ENCODE results near the gene CHMP6.

CHMP6 gene

GRCh38 chr17:80986046-80986445 lies 5.6 kb upstream of the CHMP6 start:
- no peak for TF ChIP-seq CTCF (IDR thresholded peaks at IDR 0.05)
- peaks cover 16 to 32% of the 10 kb centered on the region in 2 experiments for H3K4me1 ChIP-seq (ENCODE audit: control insufficient read depth in 1 of 2, insufficient read depth in 1 of 2, low read depth in 1 of 2, low read length in 1 of 2)
- no peak overlapping the region for H3K27ac ChIP-seq
- H3K9me3 ChIP-seq: no peaks in the 10 kb centered on the region
- peaks cover 26% of the 10 kb centered on the region for H3K27me3 ChIP-seq
- H3K36me3 ChIP-seq: no peaks in the 10 kb centered on the region
- H3K4me3 ChIP-seq (ENCODE audit: low read depth in 1 of 2, low read length in 1 of 2): no peak overlapping the region

- H3K9me3 ChIP-seq: no peaks in the 10 kb centered on the region
- H3K4me3 ChIP-seq (ENCODE audit: low read depth in 1 of 2, low read length in 1 of 2): peak overlapping the region; percentile 20 to 28
- H3K27me3 ChIP-seq: peaks cover 17% of the 10 kb centered on the region
- peaks cover 19 to 27% of the 10 kb centered on the region in 2 experiments for H3K4me1 ChIP-seq (ENCODE audit: control insufficient read depth in 1 of 2, insufficient read depth in 1 of 2, low read depth in 1 of 2, low read length in 1 of 2)
- H3K36me3 ChIP-seq: no peaks in the 10 kb centered on the region
- H3K27ac ChIP-seq: peak overlapping the region; percentile 54
- peak; percentile 22 for TF ChIP-seq CTCF (IDR thresholded peaks at IDR 0.05)
Observed at GRCh38 chr17:80986816-80987475, 4.7 kb upstream of the CHMP6 start.

- Histone ChIP-seq H3K36me3 (no peaks in the 10 kb centered on the region), H3K9me3 (no peaks in the 10 kb centered on the region), H3K4me3 (ENCODE audit: low read depth in 1 of 2, low read length in 1 of 2) (no peak overlapping the region), H3K4me1 (ENCODE audit: control insufficient read depth in 1 of 2, insufficient read depth in 1 of 2, low read depth in 1 of 2, low read length in 1 of 2) (peaks cover 27 to 36% of the 10 kb centered on the region in 2 experiments), H3K27ac (no peak overlapping the region), H3K27me3 (peaks cover 17% of the 10 kb centered on the region)
- TF ChIP-seq CTCF (IDR thresholded peaks at IDR 0.05): no peak
Observed at GRCh38 chr17:80987941-80988461, 3.6 kb upstream of the CHMP6 start.

GRCh38 chr17:80989586-80989913 lies 2.1 kb upstream of the CHMP6 start:
- H3K36me3 ChIP-seq: no peaks in the 10 kb centered on the region
- no peaks in the 10 kb centered on the region for H3K9me3 ChIP-seq
- H3K27ac ChIP-seq: no peak overlapping the region
- H3K4me1 ChIP-seq (ENCODE audit: control insufficient read depth in 1 of 2, insufficient read depth in 1 of 2, low read depth in 1 of 2, low read length in 1 of 2): peaks cover 33 to 44% of the 10 kb centered on the region in 2 experiments
- no peak for TF ChIP-seq CTCF (IDR thresholded peaks at IDR 0.05)
- peaks cover 17% of the 10 kb centered on the region for H3K27me3 ChIP-seq
- H3K4me3 ChIP-seq (ENCODE audit: low read depth in 1 of 2, low read length in 1 of 2): peak overlapping the region in 1 of 2 experiments; percentile 40

GRCh38 chr17:80990921-80991644 lies 558 bp upstream of the CHMP6 start:
- Histone ChIP-seq H3K4me3 (ENCODE audit: low read depth in 1 of 2, low read length in 1 of 2) (peak overlapping the region; percentile 73 to 82), H3K9me3 (no peaks in the 10 kb centered on the region), H3K36me3 (peaks cover 13% of the 10 kb centered on the region), H3K27me3 (peaks cover 17% of the 10 kb centered on the region), H3K4me1 (ENCODE audit: control insufficient read depth in 1 of 2, insufficient read depth in 1 of 2, low read depth in 1 of 2, low read length in 1 of 2) (peaks cover 32 to 44% of the 10 kb centered on the region in 2 experiments), H3K27ac (peak overlapping the region; percentile 50)
- TF ChIP-seq CTCF (IDR thresholded peaks at IDR 0.05): no peak

Data from neutrophil (primary cell).